ENCODE data around the gene MUC6. TPM values are rescaled to one million over a fixed set of nuclear protein-coding genes. Genes with fewer than 3 reads are reported as not detected.

Gene MUC6
- total RNA-seq, 1 donor: under 0.01 TPM

DNA sequence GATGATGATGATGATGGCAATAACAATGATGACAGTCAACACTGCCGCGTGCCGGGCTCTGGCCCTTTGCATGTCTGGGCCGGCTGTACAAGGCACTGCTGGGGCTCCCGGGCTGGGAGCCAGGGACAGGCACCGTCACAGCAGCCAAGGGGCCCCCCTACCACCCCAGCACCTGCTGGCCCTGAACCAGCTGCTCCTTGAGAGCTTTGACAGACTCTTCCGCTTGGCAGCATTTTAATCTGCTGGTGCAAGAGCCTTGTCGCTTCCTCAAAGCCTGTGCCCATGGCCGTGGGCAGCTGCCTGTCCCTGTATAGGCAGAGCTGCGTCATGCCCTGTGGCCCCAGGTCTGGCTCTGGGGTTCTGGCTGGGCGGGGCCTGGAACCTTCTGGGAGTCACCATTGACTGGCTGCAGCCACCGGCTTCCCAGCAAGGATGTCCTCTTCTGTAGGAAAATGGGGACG lies 12.9 kb upstream of the MUC6 start:
- no peak overlapping the region for H3K4me3 ChIP-seq (ENCODE audit: low read length)
- H3K4me1 ChIP-seq (ENCODE audit: insufficient read depth, low read length): no peaks in the 10 kb centered on the region
- no peaks in the 10 kb centered on the region for H3K27me3 ChIP-seq (ENCODE audit: insufficient read depth, low read length)
- H3K9me3 ChIP-seq (ENCODE audit: low read depth, low read length): no peaks in the 10 kb centered on the region

DNA sequence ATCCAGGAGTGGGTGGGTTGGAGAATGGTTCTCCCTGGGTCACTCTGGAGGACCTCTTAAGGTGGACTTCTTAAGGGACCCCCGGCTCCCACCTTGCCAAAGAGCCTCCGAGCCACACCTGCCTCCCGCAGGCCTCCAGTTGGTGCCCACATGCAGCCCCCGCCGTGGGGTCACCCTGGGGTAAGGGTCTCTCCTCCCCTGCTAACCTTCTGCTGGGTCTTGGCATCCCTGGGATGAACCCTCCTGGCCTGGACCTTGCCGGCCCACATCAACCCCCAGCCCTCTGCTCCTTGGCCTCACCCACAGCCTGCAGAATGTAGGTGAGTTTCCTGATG lies 12.5 kb upstream of the MUC6 start:
- Histone ChIP-seq H3K4me3 (ENCODE audit: low read length) (no peak overlapping the region), H3K4me1 (ENCODE audit: insufficient read depth, low read length) (no peaks in the 10 kb centered on the region), H3K9me3 (ENCODE audit: low read depth, low read length) (no peaks in the 10 kb centered on the region), H3K27me3 (ENCODE audit: insufficient read depth, low read length) (no peaks in the 10 kb centered on the region)

DNA sequence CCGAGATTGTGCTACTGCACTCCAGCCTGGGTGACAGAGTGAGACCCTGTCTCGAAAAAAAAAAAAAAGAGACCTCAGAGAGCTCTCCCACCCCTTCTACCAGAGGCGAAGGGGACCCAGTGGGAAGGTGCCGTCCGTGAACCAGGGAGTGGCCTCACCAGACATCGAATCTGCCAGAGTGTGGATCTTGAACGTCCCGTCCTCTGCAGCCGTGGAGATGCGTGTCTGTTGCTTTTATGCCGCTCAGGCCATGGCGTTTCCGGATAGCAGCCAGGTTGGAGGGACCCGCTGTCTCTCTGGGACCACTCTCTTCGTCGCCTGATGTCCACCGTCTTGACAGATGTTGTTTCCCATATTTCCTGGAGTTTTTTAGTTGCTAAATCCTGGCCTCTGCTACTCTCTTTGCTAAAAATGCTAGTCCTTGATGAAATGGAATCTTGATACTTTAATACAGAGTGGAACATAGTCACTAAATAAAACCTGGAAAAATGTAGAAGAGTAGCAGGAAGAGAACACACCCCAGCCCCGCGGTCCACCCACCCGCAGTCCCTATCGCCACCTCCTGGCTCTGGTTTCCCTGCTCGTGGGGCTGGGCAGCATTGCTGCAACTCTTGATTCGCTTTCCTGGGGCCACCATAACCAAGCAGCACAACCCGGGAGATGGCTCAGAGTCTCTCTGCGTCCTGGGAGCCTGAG lies 12.0 kb upstream of the MUC6 start:
- Histone ChIP-seq H3K4me1 (ENCODE audit: insufficient read depth, low read length) (no peaks in the 10 kb centered on the region), H3K4me3 (ENCODE audit: low read length) (no peak overlapping the region), H3K27me3 (ENCODE audit: insufficient read depth, low read length) (no peaks in the 10 kb centered on the region), H3K9me3 (ENCODE audit: low read depth, low read length) (no peaks in the 10 kb centered on the region)

DNA sequence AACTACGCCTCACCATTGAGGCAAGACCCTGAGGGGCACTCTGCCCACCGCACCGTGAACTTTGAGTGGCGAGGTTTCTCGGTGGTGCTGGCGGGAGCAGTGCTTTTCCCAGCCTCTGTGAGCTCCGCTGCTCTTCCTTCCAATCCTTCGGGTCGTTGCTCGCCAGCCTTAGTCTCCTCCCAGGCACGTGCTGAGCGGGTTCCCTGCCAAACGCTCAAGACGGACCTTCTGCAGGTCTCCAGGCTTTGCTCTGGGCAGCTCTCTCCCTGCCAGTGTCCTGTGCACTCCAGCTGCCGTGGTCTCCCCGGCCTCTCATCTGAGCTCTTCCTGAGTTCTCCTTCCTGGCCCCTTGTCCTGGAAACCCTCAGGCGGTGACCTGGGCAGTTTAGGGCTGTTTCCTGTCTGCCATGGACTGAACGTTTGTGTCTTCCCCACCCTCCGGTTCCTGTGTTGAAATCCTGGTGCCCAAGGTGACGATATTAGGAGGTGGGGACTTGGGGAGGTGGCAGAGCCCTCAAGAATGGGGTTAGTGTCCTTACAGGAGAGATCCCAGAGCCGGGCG lies 11.2 kb upstream of the MUC6 start:
- Histone ChIP-seq H3K27me3 (ENCODE audit: insufficient read depth, low read length) (no peaks in the 10 kb centered on the region), H3K4me1 (ENCODE audit: insufficient read depth, low read length) (no peaks in the 10 kb centered on the region), H3K4me3 (ENCODE audit: low read length) (no peak overlapping the region), H3K9me3 (ENCODE audit: low read depth, low read length) (no peaks in the 10 kb centered on the region)

DNA sequence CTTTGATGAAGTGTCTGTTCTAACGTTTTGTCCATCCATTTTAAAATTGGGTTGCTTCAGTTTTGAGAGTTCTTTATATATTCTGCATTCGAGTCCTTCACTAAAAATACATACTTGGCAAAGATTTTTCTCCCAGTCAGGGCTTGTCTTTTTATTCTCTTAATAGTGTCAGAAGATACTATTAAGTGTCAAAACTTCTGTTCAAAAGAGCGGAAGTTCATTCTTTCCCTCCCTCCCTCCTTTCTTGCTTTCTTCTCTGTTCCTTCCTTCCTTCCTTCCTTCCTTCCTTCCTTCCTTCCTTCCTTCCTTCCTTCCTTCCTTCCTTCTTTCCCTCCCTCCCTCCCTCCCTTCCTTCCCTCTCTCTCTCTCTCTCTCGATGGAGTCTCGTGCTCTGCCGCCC lies 7.6 kb upstream of the MUC6 start:
- no peaks in the 10 kb centered on the region for H3K9me3 ChIP-seq (ENCODE audit: low read depth, low read length)
- H3K4me3 ChIP-seq (ENCODE audit: low read length): no peak overlapping the region
- H3K4me1 ChIP-seq (ENCODE audit: insufficient read depth, low read length): no peaks in the 10 kb centered on the region
- no peaks in the 10 kb centered on the region for H3K27me3 ChIP-seq (ENCODE audit: insufficient read depth, low read length)

DNA sequence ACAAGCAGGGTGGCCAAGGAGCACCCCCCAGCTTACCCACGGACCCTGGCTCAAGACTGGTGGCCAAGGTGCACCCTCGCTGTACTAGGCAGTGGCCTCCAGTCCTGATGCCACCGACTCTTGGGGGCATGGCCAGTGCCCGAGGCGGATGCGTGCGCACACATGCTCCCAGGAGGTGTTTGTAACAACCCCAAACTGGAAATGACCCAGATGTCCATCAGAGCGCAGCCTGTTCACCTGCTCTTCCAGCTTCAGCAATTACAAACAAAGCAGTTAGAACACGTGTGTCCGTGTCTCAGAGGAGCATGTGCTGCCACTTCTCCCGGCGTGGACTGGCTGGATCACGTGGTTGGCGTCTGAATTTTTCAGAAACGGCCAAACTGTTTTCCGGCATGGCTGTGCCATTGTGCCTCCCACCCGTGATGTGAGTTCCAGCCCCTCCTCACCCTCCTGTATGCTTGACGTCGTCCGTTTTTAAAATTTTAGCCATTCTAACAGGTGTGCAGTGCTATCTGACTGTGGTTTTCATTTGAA lies 7.1 kb upstream of the MUC6 start:
- Histone ChIP-seq H3K4me1 (ENCODE audit: insufficient read depth, low read length) (no peaks in the 10 kb centered on the region), H3K27me3 (ENCODE audit: insufficient read depth, low read length) (no peaks in the 10 kb centered on the region), H3K9me3 (ENCODE audit: low read depth, low read length) (no peaks in the 10 kb centered on the region), H3K4me3 (ENCODE audit: low read length) (no peak overlapping the region)

DNA sequence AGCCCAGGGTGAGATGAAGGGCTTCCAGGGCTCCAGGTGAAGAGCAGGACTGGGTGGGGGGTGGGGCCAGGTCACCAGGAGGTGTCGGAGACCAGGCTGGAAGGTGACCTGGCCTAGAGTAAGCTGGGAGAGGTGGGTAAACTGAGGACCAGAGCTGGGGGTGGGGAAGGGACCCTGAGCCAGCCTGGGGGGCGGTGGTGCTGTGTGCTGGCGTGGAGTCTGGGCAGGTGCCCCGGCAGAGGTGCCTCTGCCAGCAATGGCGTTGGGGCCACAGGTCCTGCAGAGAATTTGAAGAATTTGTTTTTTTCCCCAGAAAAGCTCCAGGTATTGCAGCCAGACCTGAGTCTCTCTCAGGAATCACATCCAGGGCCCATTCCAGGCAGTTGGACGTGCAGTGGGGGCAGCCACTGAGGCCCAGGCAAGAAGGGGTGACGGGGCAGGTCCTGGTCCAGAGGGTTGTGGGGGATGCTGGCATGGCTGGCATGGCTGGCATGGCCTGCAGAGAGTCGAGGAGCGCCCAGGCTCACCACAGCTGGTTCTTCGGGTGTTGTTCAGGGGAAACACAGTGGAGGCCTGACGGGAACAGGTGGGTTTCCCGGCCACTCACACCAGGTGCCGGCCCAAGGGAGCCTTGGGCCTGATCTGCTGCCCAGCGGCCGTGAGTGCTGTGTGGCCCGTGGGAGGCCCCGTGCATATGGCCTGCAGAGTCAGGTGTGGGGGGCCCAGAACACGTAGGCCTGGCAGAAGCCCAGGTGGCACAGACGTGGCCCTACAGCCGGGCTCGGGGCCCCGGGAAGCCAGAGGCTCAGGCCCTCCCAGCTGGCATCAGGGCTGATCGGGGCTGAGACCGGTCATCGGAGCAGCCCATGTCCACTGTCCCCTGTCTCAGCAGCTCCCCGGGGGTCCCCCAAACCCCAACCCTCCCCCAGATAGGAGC lies 6.4 kb upstream of the MUC6 start:
- H3K4me1 ChIP-seq (ENCODE audit: insufficient read depth, low read length): no peaks in the 10 kb centered on the region

DNA sequence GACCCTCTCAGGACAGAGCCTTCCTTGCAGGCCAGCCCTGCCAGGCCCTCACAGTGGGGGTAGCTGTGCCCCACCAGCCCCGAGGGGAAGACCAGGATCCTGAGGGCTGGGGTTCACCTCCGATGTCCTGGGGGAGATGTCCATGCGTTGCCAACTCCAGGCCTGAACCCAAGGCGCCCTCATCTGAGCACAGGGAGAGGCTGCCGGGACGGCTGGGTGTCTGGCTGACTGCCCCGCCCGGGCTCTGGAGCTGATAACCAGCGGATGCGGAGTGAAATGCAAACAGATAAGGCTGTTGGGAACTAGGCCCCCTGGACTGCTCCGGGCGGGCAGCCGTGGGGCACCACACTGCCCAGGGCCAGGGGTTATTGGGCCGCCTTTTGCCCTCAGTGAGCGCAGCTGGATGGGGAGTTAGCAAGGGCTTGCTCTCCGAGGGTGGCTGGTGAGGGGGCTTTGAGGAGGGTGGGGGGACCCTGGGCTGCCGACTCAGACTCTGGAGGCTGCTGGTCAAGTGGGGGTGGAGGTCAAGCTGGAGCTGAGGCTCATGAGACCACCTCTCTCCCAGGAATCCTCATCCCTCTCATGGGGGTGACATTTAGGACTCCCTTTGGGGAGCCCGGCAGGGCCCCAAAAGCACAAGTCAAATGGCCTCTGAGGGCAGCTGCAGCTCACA lies 5.6 kb upstream of the MUC6 start:
- Histone ChIP-seq H3K9me3 (ENCODE audit: low read depth, low read length) (no peaks in the 10 kb centered on the region), H3K4me3 (ENCODE audit: low read length) (no peak overlapping the region), H3K27me3 (ENCODE audit: insufficient read depth, low read length) (no peaks in the 10 kb centered on the region), H3K4me1 (ENCODE audit: insufficient read depth, low read length) (no peaks in the 10 kb centered on the region)

More for the DNA sequence above, 6.4 kb upstream of the MUC6 start:
- H3K4me3 ChIP-seq (ENCODE audit: low read length): no peak overlapping the region
- no peaks in the 10 kb centered on the region for H3K27me3 ChIP-seq (ENCODE audit: insufficient read depth, low read length)
- H3K9me3 ChIP-seq (ENCODE audit: low read depth, low read length): no peaks in the 10 kb centered on the region

DNA sequence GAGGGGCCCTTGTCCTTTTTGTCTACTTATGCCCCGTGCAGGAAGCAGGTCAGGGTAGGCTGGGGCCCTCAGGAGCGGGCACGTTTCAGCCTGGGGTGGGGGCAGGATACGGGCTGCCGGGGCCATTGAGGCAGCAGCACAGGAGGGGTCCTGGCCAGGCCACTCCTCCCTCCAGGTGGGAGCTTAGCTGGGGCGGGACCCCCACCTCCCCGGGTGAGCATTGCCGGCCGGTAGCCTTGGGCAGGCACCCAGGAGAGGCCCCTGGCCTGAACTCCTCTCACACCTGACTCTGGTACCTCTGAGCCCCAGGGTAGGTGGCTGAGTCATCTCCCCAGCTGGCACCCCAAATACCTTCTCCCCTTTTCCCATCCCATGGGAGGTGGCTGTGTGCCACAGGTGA lies 5.0 kb upstream of the MUC6 start:
- Histone ChIP-seq H3K4me1 (ENCODE audit: insufficient read depth, low read length) (no peaks in the 10 kb centered on the region), H3K27me3 (ENCODE audit: insufficient read depth, low read length) (no peaks in the 10 kb centered on the region), H3K4me3 (ENCODE audit: low read length) (no peak overlapping the region), H3K9me3 (ENCODE audit: low read depth, low read length) (no peaks in the 10 kb centered on the region)

DNA sequence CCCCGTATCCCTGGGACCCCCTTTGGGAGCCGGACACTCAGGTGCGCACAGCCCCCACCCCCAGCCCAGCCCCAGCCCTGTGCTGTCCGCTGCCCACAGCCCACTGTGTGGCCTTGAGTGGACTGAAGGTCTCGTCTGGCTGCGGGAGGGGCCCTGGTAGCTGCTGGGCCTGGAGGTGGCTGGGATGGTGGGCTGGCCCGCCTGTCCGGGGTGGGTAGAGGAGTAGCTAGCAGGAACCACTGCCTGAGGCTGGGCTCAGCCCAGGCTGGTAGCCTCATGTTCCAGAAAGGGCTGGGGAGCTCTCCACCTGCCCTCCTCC lies 4.6 kb upstream of the MUC6 start:
- no peaks in the 10 kb centered on the region for H3K9me3 ChIP-seq (ENCODE audit: low read depth, low read length)
- no peaks in the 10 kb centered on the region for H3K4me1 ChIP-seq (ENCODE audit: insufficient read depth, low read length)
- no peak overlapping the region for H3K4me3 ChIP-seq (ENCODE audit: low read length)
- H3K27me3 ChIP-seq (ENCODE audit: insufficient read depth, low read length): no peaks in the 10 kb centered on the region

DNA sequence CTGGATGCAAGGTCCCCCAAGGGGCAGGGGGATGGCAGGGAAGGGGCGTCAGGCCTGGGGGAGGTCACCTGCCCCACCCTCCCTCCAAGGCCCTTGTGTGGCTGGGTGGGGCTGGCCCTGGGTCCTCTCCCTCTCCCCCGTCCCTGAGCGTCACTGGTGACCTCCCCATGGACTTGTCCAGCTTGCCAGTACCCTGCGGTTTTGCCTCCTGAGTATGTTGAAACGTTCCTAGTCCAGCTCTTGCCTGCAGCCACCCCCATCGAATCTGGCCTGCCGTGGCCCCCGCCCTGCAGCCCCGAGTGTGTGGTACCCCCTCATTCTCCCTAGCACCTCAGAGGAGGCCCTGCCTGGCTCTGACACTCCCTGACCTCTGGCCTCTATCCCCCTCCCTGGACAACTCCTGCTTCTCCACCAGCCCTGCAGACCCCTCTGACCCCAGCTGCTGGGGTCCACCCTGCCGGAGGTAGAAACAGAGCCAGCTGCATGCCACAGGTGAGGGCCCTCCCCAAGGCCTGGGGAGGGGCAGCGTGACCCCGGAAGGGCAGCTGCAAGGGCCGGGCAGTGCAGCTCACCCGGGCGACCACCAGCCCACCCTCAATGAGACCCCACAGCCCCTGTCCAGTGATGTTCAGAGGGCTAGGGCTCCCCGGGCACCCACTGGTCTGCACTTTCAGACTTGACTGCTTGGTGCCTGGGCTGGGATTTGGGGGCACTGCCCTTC lies 4.1 kb upstream of the MUC6 start:
- H3K27me3 ChIP-seq (ENCODE audit: insufficient read depth, low read length): no peaks in the 10 kb centered on the region
- H3K4me1 ChIP-seq (ENCODE audit: insufficient read depth, low read length): no peaks in the 10 kb centered on the region
- H3K9me3 ChIP-seq (ENCODE audit: low read depth, low read length): no peaks in the 10 kb centered on the region
- no peak overlapping the region for H3K4me3 ChIP-seq (ENCODE audit: low read length)

DNA sequence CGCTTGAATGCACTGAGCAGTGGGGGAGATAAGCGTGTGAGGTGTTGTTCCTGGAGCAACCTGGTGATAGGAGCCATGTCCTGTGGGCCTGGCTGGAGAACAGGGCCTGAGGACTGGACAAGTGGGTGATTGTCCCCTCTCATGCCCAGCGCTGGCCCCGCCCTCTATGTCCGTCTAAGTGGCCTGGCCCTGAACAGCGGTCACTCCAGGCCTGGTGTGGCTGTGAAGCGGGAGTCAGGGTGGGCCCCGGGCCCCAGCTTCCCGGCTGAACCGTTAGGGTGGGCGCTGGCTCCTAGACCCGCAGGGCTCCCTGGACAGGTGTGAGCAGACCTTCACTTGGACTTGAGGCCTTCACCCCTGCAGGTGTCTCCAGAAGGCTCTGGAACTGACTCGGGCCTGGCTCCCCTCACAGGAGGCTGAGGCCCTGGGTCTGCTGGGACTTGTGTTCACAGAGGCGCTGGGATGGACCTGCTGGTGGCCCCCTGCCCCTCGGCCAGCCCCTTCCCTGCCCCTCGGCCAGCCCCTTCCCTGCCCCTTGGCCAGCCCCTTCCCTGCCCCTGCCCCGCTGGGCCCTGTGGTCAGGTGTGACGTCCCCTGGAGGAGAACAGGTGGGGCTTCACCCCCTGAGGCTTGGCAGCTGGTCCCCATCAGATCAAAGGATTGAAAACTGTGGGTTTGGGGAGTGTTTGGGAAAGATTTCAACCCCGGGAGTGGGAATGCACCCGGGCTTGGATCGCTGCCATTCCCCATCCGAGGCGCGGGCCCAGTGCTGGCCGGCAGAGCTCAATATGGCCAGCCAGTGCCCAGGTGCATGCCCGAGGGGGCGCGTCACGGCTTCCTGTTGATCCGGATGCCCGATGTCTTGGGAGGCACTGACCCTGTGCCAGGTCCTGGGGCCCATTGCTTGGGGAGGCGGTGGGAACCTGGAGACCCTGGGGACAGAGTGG lies 3.2 kb upstream of the MUC6 start:
- Histone ChIP-seq H3K4me3 (ENCODE audit: low read length) (no peak overlapping the region), H3K27me3 (ENCODE audit: insufficient read depth, low read length) (no peaks in the 10 kb centered on the region), H3K4me1 (ENCODE audit: insufficient read depth, low read length) (no peaks in the 10 kb centered on the region), H3K9me3 (ENCODE audit: low read depth, low read length) (no peaks in the 10 kb centered on the region)

DNA sequence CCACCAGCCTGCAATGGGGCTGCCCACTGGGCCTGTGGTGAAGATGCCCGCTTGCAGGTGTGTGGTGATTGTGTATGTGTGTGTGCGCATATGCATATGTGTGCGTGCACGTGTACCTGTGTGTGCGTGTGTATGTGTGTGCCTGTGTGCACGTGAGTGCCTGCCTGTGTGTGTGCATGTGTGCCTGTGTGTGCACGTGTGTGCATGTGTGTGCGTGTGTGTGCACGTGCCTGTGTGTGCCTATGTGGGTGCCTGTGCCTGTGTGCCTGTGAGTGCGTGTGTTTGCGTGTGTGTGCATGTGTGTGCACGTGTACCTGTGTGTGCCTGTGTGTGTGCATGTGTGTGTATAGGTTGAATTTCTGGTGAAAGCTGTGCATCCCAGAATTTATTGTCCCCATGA lies 2.4 kb upstream of the MUC6 start:
- H3K27me3 ChIP-seq (ENCODE audit: insufficient read depth, low read length): no peaks in the 10 kb centered on the region
- no peaks in the 10 kb centered on the region for H3K9me3 ChIP-seq (ENCODE audit: low read depth, low read length)
- H3K4me1 ChIP-seq (ENCODE audit: insufficient read depth, low read length): no peaks in the 10 kb centered on the region
- no peak overlapping the region for H3K4me3 ChIP-seq (ENCODE audit: low read length)

DNA sequence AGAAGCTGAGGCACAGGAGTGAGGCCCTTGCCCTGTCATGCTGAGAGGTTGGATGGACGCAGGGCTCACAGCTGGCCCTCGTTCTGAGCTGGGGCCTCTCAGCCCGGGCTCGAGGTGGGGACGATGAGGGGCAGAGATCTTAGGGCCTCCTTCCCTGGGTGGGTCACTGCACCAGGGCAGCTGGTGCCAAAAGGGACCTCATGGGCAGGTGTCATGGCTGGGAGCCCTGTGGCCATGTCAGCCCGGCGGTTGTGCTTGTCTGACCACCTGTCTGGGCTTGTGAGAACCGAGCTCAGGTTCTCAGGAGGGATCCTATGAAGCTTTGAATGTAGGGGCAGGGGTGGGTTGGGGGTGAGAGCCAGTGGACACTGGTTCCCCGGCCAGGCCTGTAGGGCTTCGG lies 1.8 kb upstream of the MUC6 start:
- Histone ChIP-seq H3K4me1 (ENCODE audit: insufficient read depth, low read length) (no peaks in the 10 kb centered on the region), H3K4me3 (ENCODE audit: low read length) (no peak overlapping the region), H3K27me3 (ENCODE audit: insufficient read depth, low read length) (no peaks in the 10 kb centered on the region), H3K9me3 (ENCODE audit: low read depth, low read length) (no peaks in the 10 kb centered on the region)

Data from mononuclear cell (primary cell).